22Rv1 (cell line): ENCODE measurements around the gene MISFA.

Experiments
- H3K27ac ChIP-seq: fragments of 450-650 bp; 2 replicates; pipeline ENCODE4 v1.5.1; 2017
- ZFX ChIP-seq: fragments of 450-650 bp; IDR thresholded peaks from 2 replicates; pipeline ENCODE4 v1.6.1; 2017; ENCODE audit warnings: antibody characterized with exemption, borderline replicate concordance
- TF ChIP-seq, protein P1 (sequence below): fragments of 450-650 bp; IDR thresholded peaks from 2 replicates; pipeline ENCODE4 v1.5.1; 2017; ENCODE audit warnings: mild to moderate bottlenecking

MISFA gene

DNA sequence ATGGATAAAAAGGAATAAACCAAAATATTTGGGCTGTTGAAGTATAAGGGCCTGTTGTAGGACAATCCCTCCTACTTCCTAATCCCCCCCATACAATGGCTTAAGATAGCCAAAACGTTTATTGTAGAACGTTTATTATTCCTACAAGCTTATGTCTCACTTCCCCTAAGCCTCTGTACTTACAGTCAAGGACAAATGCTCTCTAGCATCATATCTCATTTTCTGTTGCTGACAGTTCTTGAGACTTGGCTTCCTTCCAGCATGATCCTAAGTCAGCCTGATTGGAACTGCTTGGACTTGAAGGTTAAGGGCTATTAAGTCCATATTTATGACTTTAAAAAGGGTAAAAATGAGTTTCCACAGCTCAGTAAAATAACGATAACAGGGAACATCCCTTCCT is 8.8 kb downstream of the MISFA start:
- no peak overlapping the region for H3K27ac ChIP-seq
- TF ChIP-seq, protein P1, sequence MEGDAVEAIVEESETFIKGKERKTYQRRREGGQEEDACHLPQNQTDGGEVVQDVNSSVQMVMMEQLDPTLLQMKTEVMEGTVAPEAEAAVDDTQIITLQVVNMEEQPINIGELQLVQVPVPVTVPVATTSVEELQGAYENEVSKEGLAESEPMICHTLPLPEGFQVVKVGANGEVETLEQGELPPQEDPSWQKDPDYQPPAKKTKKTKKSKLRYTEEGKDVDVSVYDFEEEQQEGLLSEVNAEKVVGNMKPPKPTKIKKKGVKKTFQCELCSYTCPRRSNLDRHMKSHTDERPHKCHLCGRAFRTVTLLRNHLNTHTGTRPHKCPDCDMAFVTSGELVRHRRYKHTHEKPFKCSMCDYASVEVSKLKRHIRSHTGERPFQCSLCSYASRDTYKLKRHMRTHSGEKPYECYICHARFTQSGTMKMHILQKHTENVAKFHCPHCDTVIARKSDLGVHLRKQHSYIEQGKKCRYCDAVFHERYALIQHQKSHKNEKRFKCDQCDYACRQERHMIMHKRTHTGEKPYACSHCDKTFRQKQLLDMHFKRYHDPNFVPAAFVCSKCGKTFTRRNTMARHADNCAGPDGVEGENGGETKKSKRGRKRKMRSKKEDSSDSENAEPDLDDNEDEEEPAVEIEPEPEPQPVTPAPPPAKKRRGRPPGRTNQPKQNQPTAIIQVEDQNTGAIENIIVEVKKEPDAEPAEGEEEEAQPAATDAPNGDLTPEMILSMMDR: no peak
- no peak for TF ChIP-seq ZFX

DNA sequence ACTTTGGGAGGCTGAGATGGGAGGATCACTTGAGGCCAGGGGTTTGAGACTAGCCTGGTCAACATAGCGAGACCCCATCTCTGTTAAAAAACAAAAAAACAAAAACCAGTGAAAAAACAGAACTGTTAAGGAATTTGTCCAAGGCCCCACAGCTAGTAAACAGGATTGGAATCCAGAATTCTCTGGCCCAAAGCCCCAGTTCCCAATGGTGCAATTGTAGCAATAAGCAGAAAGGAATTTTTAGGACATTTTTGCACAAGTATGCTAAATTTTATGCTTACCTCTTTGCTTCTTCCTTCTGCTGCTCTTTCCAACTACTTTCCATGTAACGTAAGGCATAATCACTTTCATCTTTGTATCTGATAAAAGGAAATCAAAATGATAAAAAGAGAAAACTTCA is 11.6 kb downstream of the MISFA start:
- TF ChIP-seq ZFX: no peak
- TF ChIP-seq, protein P1: no peak
- no peak overlapping the region for H3K27ac ChIP-seq

DNA sequence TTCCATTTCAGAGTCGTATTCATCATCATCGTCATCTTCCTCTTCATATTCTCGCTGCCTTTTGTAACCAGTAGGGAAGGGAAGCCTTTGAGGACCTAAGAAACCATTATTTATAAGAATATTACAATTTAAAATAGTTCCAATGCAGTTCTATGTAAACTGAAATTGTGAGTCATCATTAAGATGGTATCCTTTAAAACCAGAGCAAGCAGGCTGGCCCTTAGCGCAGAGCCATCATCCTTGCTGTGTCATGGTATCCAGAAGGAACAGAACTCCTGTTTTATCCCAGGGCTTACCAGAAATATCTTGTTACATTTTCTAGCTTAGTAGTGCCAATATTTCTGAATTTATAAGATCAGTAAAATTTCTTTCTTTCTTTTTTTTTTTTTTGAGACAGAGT is 12.8 kb downstream of the MISFA start:
- no peak overlapping the region for H3K27ac ChIP-seq
- TF ChIP-seq ZFX: no peak
- TF ChIP-seq, protein P1: no peak

DNA sequence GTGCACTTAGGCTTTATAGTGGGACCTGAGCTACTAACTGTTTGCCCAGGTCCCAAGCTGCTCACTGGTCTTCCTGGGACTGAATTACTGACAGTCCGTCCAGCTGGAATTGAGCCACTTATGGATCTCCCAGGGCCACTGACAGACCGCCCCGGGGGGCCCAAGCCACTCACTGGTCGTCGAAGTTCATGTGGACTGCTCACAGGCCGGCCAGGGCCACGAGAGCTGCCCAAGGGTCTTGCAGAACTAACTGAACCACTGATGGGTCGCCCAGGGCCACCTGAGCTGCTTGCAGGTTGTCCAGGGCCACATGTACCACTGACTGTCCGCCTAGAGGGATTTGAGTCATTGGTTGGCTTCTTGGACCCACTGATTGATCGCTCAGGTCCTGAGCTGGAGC is 15.1 kb downstream of the MISFA start:
- TF ChIP-seq, protein P1: no peak
- no peak for TF ChIP-seq ZFX
- no peak overlapping the region for H3K27ac ChIP-seq

DNA sequence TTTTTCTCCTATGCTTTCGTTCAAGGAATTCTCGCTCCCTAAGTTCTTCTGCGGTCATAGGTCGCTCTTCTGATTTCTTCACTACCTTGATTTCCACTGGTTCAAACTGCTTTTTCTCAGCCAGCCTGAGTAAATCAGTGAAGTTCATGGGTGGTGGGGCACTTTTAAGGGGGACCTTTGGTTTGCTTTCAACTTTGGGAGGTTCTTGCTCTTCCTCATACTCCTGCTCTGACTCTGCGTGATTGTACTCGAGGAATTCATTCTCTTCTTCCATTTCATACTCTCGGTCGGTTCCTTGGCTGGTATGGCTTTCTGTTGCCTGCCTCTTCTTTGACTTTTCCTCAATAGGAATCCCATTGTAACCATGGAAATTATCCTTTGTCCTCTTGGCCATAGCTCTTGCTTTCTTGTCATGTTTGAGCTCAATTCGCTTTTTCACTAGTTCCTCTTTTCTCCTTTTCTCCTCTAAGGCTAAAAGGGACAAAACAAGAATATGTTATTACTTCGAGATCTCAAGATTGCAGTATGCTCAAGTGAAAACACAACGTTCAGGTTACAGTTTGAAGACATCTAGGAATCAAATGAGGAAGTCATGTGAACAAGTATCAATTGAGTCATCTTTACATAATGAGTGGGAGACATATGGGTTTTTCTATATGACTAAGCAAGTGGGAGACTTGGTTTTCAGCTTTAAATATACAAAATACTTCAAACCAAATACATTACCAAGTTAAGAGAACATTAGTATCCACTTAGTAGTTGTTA is 16.2 kb downstream of the MISFA start:
- H3K27ac ChIP-seq: no peak overlapping the region
- no peak for TF ChIP-seq ZFX
- TF ChIP-seq, protein P1: no peak

DNA sequence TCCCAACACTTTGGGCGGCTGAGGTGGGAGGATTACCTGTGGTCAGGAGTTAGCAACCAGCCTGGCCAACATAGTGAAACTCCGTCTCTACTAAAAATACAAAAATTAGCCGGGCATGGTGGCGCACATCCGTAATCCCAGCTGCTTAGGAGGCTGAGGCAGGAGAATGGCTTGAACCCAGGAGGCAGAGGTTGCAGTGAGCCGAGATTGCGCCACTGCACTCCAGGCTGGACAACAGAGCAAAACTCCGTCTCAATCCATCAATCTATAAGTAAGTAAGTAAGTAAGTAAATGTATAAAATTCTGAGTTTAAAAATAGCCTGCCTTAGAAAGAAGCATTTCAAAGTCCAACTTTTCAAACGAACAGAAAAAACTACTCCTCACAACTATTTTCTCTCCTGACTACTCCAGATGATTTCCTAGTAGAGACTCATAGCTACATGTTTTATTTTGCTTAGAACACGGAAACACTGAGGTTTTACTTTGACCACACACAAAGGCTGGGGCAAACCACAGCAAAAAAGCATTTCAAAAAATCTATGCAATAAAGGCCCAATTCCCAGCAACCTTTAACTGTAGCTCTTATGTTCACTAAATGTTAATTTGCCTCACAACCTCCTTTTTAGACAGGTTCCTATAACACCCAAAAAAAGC is 18.2 kb downstream of the MISFA start:
- no peak overlapping the region for H3K27ac ChIP-seq

More for the DNA sequence above, 18.2 kb downstream of the MISFA start:
- TF ChIP-seq, protein P1: no peak
- no peak for TF ChIP-seq ZFX
